HEK293 (cell line): Measurements from ENCODE around the gene LHFPL6.

Experiments used
- AEBP2 ChIP-seq: fragments of 450-650 bp; formaldehyde crosslinking; IDR thresholded peaks from 2 replicates; pipeline ENCODE4 v1.5.1; 2016; ENCODE audit warnings: missing biosample characterization, missing genetic modification characterization, borderline replicate concordance
- FEZF1 ChIP-seq: fragments of 450-650 bp; formaldehyde crosslinking; IDR thresholded peaks from 2 replicates; pipeline ENCODE4 v1.5.1; 2016; ENCODE audit warnings: missing biosample characterization, missing genetic modification characterization
- GLI4 ChIP-seq: fragments of 450-650 bp; formaldehyde crosslinking; IDR thresholded peaks from 2 replicates; pipeline ENCODE4 v1.5.1; 2016; ENCODE audit warnings: missing biosample characterization, missing genetic modification characterization
- GLIS1 ChIP-seq: fragments of 450-650 bp; formaldehyde crosslinking; IDR thresholded peaks from 2 replicates; pipeline ENCODE4 v1.5.1; 2016; ENCODE audit warnings: missing biosample characterization, missing genetic modification characterization
- MZF1 ChIP-seq: fragments of 450-650 bp; formaldehyde crosslinking; IDR thresholded peaks from 2 replicates; pipeline ENCODE4 v1.5.1; 2017; ENCODE audit warnings: missing biosample characterization, missing genetic modification characterization, borderline replicate concordance
- OSR2 ChIP-seq: fragments of 450-650 bp; formaldehyde crosslinking; IDR thresholded peaks from 2 replicates; pipeline ENCODE4 v1.5.1; 2016; ENCODE audit warnings: missing biosample characterization, missing genetic modification characterization
- SALL2 ChIP-seq: fragments of 450-650 bp; formaldehyde crosslinking; IDR thresholded peaks from 2 replicates; pipeline ENCODE4 v1.5.0; 2017; ENCODE audit warnings: missing biosample characterization, mild to moderate bottlenecking, missing genetic modification characterization, borderline replicate concordance
- WT1 ChIP-seq: fragments of 450-650 bp; formaldehyde crosslinking; IDR thresholded peaks from 2 replicates; pipeline ENCODE4 v1.5.1; 2016; ENCODE audit warnings: missing biosample characterization, missing genetic modification characterization
- ZBTB26 ChIP-seq: fragments of 450-650 bp; formaldehyde crosslinking; optimal IDR thresholded peaks from 2 replicates; pipeline ENCODE3; 2016; ENCODE audit warnings: missing biosample characterization, mild to moderate bottlenecking, missing genetic modification characterization
- ZBTB49 ChIP-seq: fragments of 450-650 bp; formaldehyde crosslinking; IDR thresholded peaks from 2 replicates; pipeline ENCODE4 v1.5.1; 2016; ENCODE audit warnings: missing biosample characterization, missing genetic modification characterization, low read depth
- ZFP41 ChIP-seq: fragments of 450-650 bp; formaldehyde crosslinking; IDR thresholded peaks from 2 replicates; pipeline ENCODE4 v1.5.1; 2016; ENCODE audit warnings: missing biosample characterization, missing genetic modification characterization, borderline replicate concordance
- ZNF112 ChIP-seq: fragments of 450-650 bp; formaldehyde crosslinking; IDR thresholded peaks from 2 replicates; pipeline ENCODE4 v1.5.0; 2017; ENCODE audit warnings: missing biosample characterization, missing genetic modification characterization
- ZNF133 ChIP-seq: fragments of 450-650 bp; formaldehyde crosslinking; IDR thresholded peaks from 2 replicates; pipeline ENCODE4 v1.5.1; 2016; ENCODE audit warnings: missing biosample characterization, missing genetic modification characterization
- ZNF157 ChIP-seq: fragments of 450-650 bp; formaldehyde crosslinking; IDR thresholded peaks from 2 replicates; pipeline ENCODE4 v1.5.1; 2016; ENCODE audit warnings: missing biosample characterization, missing genetic modification characterization
- ZNF174 ChIP-seq: fragments of 450-650 bp; formaldehyde crosslinking; IDR thresholded peaks from 2 replicates; pipeline ENCODE4 v1.5.0; 2017; ENCODE audit warnings: missing biosample characterization, mild to moderate bottlenecking, missing genetic modification characterization
- ZNF175 ChIP-seq: fragments of 450-650 bp; formaldehyde crosslinking; IDR thresholded peaks from 2 replicates; pipeline ENCODE4 v1.5.1; 2016; ENCODE audit warnings: missing biosample characterization, missing genetic modification characterization
- ZNF2 ChIP-seq: fragments of 450-650 bp; formaldehyde crosslinking; IDR thresholded peaks from 2 replicates; pipeline ENCODE4 v1.5.1; 2016; ENCODE audit warnings: missing biosample characterization, missing genetic modification characterization
- ZNF214 ChIP-seq: fragments of 450-650 bp; formaldehyde crosslinking; IDR thresholded peaks from 2 replicates; pipeline ENCODE4 v1.5.1; 2017; ENCODE audit warnings: missing biosample characterization, mild to moderate bottlenecking, missing genetic modification characterization, borderline replicate concordance
- ZNF221 ChIP-seq: fragments of 450-650 bp; formaldehyde crosslinking; IDR thresholded peaks from 2 replicates; pipeline ENCODE4 v1.5.1; 2017; ENCODE audit warnings: missing biosample characterization, missing genetic modification characterization, borderline replicate concordance
- ZNF24 ChIP-seq: fragments of 450-650 bp; formaldehyde crosslinking; IDR thresholded peaks from 2 replicates; pipeline ENCODE4 v1.5.1; 2016; ENCODE audit warnings: missing biosample characterization, missing genetic modification characterization
- ZNF280C ChIP-seq: fragments of 450-650 bp; formaldehyde crosslinking; IDR thresholded peaks from 2 replicates; pipeline ENCODE4 v1.5.1; 2016; ENCODE audit warnings: missing biosample characterization, missing genetic modification characterization
- ZNF394 ChIP-seq: fragments of 450-650 bp; formaldehyde crosslinking; IDR thresholded peaks from 2 replicates; pipeline ENCODE4 v1.5.1; 2016; ENCODE audit warnings: missing biosample characterization, missing genetic modification characterization, mild to moderate bottlenecking, moderate library complexity, borderline replicate concordance
- ZNF473 ChIP-seq: fragments of 450-650 bp; formaldehyde crosslinking; IDR thresholded peaks from 2 replicates; pipeline ENCODE4 v1.5.1; 2017; ENCODE audit warnings: missing biosample characterization, missing genetic modification characterization
- ZNF488 ChIP-seq: fragments of 450-650 bp; formaldehyde crosslinking; IDR thresholded peaks from 2 replicates; pipeline ENCODE4 v1.5.1; 2016; ENCODE audit warnings: missing biosample characterization, missing genetic modification characterization
- ZNF529 ChIP-seq: fragments of 450-650 bp; formaldehyde crosslinking; IDR thresholded peaks from 2 replicates; pipeline ENCODE4 v1.5.1; 2017; ENCODE audit warnings: missing genetic modification characterization, missing biosample characterization; ENCODE audit not compliant: insufficient replicate concordance
- ZNF580 ChIP-seq: fragments of 450-650 bp; formaldehyde crosslinking; IDR thresholded peaks from 2 replicates; pipeline ENCODE4 v1.5.1; 2016; ENCODE audit warnings: missing biosample characterization, missing genetic modification characterization
- ZNF600 ChIP-seq: fragments of 450-650 bp; formaldehyde crosslinking; IDR thresholded peaks from 2 replicates; pipeline ENCODE4 v1.5.1; 2016; ENCODE audit warnings: missing biosample characterization, missing genetic modification characterization
- ZNF677 ChIP-seq: fragments of 450-650 bp; IDR thresholded peaks from 2 replicates; pipeline ENCODE4 v1.5.0; 2018; ENCODE audit warnings: missing biosample characterization, mild to moderate bottlenecking, missing genetic modification characterization, moderate library complexity
- ZNF701 ChIP-seq: fragments of 450-650 bp; formaldehyde crosslinking; IDR thresholded peaks from 2 replicates; pipeline ENCODE4 v1.5.1; 2016; ENCODE audit warnings: missing biosample characterization, missing genetic modification characterization
- ZNF747 ChIP-seq: fragments of 450-650 bp; formaldehyde crosslinking; IDR thresholded peaks from 2 replicates; pipeline ENCODE4 v1.5.1; 2016; ENCODE audit warnings: missing biosample characterization, missing genetic modification characterization
- ZNF837 ChIP-seq: fragments of 450-650 bp; formaldehyde crosslinking; IDR thresholded peaks from 2 replicates; pipeline ENCODE4 v1.5.1; 2016; ENCODE audit warnings: missing biosample characterization, missing genetic modification characterization
- ZSCAN18 ChIP-seq: fragments of 450-650 bp; formaldehyde crosslinking; IDR thresholded peaks from 2 replicates; pipeline ENCODE4 v1.5.1; 2016; ENCODE audit warnings: missing biosample characterization, missing genetic modification characterization

The LHFPL6 gene

DNA sequence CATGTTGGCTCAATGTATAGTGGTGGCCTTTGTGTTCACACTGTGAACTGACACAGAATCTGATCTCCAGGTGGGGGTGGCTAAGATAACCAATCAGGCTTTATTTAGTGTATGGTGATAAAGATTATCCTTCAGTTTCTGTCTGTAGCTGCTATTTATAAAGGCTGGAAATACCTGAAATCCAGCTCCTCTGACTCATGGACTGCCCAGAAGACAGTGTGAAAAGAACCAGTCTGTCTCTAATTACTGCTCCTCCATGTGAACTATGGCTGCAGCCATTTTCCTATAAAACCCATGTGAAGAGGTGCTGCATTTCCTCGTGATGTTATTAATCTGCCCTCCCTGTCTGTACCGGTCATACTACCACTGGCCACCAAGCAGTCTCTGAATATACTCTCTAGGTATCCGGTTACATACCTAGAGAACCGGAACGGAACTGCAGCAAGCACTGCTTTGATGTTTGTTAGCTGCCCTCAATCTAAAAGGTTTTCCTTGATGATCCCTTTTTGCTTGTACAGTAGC lies 238.0 kb downstream of the LHFPL6 start (continued):
- no peak for TF ChIP-seq AEBP2
- TF ChIP-seq ZFP41 = no peak
- TF ChIP-seq ZNF677 (tag by site-specific recombination) = no peak
- no peak for TF ChIP-seq ZNF701
- peak; percentile 36; the same call in 1 of the 2 replicates for TF ChIP-seq WT1 (tag by site-specific recombination)
- TF ChIP-seq ZNF214 = no peak
- TF ChIP-seq ZBTB26 (tag by site-specific recombination) = no peak
- no peak for TF ChIP-seq GLI4 (tag by site-specific recombination)
- no peak for TF ChIP-seq ZNF394 (tag by site-specific recombination)
- TF ChIP-seq OSR2 = peak; percentile 23; the same call in 1 of the 2 replicates
- no peak for TF ChIP-seq ZNF473
- TF ChIP-seq ZNF221 (tag by site-specific recombination) = no peak
- no peak for TF ChIP-seq MZF1
- no peak for TF ChIP-seq ZSCAN18
- TF ChIP-seq ZBTB49 (tag by site-specific recombination) = no peak
- no peak for TF ChIP-seq ZNF747 (tag by site-specific recombination)
- TF ChIP-seq ZNF112 (tag by site-specific recombination) = no peak
- no peak for TF ChIP-seq ZNF174 (tag by site-specific recombination)
- no peak for TF ChIP-seq ZNF157 (tag by site-specific recombination)
- 0 out of 2 replicates have a peak, but pooled peaks have one; percentile 9 for TF ChIP-seq GLIS1 (tag by site-specific recombination)
- no peak for TF ChIP-seq ZNF837 (tag by site-specific recombination)
- no peak for TF ChIP-seq ZNF2 (tag by site-specific recombination)
- no peak for TF ChIP-seq ZNF175 (tag by site-specific recombination)
- TF ChIP-seq SALL2 (tag by site-specific recombination) = no peak
- TF ChIP-seq ZNF600 (tag by site-specific recombination) = no peak
- no peak for TF ChIP-seq ZNF24 (tag by site-specific recombination)
- TF ChIP-seq ZNF580 (tag by site-specific recombination) = no peak
- TF ChIP-seq ZNF529 (tag by site-specific recombination) = no peak
- 0 out of 2 replicates have a peak, but pooled peaks have one; percentile 19 for TF ChIP-seq FEZF1
- no peak for TF ChIP-seq ZNF133 (tag by site-specific recombination)
- no peak for TF ChIP-seq ZNF280C (tag by site-specific recombination)
- no peak for TF ChIP-seq ZNF488
